Mucosa of gallbladder (tissue), 1 donor: ENCODE data around the gene NAV2. TPM values are rescaled to one million over a fixed set of nuclear protein-coding genes. Genes with fewer than 3 reads are reported as not detected.
A peak's percentile ranks its signal among the peaks of the same experiment; 100 is the strongest.

Source experiments
- DNase-seq: peaks from one replicate; pipeline ENCODE4 v3.0.0-alpha.2; 2020; ENCODE audit warnings: low spot score
- total RNA-seq: library from RNA; stranded (reverse); gene quantifications from one replicate; pipeline ENCODE4 v1.2.1, GENCODE V29; 2021
- donor health status: DM: no; HTN: no; CAD: no.

The NAV2 gene
- total RNA-seq, 1 donor from 2014 or later = 5.3 TPM

DNA sequence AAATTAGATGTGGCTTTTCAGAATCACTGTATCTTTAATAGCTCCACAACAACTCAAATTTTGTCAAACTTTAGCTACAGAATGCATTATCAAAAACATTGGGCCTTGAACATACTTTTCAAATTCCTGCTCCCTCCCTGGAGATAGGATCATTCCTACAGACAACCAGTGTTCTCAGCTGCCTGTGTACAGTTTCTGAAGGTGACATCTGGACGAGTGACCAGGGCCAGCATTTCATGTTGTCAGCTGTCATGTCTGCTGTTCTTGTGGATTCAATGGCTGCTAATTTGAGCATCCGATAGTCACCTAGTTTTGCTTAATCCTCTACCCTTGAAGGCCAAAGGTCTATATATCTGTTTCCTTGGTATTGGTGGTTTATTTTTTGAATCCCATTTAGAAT, 259.5 kb downstream of the NAV2 start:
- DNase-seq = no peak

DNA sequence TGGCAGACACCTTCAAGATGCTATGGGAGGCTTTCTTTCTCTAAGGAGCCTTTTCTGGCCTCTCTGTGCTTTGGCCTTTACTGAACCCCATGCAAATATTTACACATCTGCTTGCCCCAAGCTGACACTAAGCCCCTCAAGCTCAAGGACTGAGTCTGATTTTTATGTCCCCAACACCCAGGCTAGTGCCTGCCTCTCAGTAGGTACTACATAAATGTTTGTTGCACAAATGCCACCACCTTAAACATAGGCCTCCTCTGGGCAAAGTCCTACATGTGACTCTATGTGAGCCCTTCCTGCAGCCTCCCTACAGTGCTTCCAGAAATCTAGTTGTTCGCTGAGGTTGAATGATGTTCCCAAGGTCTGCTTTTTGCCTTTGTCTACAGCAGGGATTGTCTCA, 260.0 kb downstream of the NAV2 start:
- DNase-seq = no peak

DNA sequence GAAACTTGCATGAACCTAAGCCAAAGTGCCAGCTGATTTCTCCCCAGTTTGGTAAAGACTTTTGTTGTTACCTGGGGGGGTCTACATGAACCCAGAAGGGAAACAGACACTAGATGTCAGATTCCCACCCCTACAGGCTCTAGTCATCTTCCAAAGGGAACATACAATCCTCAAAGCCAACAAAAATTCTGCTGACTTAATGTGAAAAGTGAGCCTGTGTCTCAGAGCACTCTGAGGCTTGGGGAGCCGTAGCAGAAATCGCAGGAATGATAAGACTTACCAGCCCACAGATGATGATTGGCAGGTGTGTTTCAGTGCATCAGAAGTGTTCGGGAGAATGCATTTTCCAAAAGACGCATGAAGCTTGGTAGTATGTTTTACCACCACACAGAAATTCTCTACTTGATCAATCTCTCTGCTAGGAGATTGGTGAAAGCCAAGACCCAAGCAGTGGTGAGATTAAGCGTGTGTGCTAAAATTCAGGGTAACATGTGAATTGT, 260.5 kb downstream of the NAV2 start:
- DNase-seq = no peak

DNA sequence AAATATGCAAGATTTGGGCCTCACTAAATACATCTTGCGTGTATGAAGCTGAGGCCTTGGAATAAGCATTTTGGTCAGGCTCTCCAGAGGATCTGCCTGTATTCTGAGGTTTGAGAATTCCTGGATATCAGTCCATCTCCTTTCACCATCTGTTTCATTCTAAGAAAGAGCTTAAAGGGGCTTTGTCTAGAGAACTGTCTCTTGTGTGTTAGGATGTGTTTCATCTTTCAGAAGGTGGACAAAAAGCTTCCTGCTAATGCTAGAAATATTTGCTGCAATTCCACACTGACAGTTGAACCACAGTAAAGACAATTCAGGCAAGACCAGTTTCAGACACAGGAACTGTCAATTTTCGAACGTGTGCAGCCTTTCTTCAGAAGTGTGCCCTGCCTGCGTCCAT, 262.2 kb downstream of the NAV2 start:
- no peak for DNase-seq

DNA sequence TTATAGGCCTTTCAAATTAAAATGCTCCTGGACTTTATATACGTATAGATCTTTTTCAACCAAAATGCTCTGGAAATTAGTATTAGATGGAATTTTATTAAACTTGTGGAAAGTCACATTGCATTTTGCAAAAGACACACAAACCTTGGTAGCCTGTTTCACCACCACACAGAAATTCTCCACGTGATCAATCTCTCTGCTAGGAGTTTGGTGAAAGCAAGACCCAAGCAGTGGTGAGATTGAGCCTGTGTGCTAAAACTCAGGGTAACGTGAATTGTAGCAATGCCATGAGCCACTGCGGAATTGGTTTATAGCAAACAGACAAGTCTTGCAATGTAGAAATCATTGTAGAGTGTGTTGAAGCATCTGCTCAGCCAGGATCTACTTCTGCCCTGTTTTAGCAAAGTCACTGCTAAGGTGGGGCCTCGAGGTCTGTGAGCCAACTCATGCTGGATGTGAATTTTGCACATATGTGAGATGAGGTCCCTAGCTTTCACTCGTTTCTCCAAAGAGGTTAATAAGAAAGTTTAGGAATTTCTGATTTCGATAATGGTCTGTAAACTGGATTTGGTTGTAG, 262.9 kb downstream of the NAV2 start:
- no peak for DNase-seq

DNA sequence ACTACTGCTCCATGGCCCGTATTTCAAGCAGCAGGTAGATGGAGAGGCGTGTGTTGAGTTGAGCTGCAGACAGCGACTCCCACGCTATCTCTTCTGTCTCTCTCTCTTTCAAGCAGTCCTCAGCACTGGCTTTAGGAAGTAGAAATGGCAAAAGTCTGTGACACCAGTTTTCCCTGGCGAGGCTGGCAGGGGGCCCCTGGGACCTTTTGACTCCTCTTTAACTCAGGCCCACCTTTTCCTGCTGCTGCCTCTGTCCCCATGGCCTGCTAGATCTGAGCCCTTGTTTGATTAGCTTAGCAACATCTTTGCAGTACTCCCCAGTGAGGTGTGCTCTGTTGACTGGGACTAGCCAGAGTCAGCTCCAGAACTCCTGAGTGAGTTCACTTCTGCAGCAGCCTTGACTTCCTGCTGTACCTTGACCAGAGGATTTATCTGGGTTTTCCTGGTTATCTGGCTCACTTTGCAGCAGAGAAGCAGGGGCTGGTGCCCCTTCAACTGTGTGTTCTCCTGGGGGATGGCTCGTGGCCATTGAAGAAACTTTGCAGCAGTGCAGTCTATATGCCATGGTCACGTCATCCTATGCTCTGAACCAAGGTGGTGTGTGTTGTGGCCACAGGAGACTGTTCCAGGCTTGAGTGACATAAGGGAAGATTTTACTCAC, 263.8 kb downstream of the NAV2 start:
- DNase-seq = peak; percentile 34

DNA sequence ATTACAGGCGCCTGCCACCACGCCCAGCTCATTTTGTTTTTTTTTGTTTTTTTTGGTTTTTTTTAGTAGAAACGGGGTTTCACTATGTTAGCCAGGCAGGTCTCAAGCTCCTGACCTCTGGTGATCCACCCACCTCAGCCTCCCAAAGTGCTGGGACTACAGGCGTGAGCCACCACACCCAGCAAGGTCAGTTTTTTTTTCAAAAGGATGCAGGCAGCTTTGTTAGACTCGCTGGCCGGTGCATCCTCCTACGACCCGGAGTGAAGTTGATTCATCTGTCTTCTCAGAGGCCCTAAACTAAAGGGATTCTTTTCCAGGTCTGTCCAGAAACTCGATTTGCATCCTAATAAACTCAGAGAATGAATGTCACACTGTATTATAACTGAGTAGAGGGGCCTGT, 265.3 kb downstream of the NAV2 start:
- no peak for DNase-seq

DNA sequence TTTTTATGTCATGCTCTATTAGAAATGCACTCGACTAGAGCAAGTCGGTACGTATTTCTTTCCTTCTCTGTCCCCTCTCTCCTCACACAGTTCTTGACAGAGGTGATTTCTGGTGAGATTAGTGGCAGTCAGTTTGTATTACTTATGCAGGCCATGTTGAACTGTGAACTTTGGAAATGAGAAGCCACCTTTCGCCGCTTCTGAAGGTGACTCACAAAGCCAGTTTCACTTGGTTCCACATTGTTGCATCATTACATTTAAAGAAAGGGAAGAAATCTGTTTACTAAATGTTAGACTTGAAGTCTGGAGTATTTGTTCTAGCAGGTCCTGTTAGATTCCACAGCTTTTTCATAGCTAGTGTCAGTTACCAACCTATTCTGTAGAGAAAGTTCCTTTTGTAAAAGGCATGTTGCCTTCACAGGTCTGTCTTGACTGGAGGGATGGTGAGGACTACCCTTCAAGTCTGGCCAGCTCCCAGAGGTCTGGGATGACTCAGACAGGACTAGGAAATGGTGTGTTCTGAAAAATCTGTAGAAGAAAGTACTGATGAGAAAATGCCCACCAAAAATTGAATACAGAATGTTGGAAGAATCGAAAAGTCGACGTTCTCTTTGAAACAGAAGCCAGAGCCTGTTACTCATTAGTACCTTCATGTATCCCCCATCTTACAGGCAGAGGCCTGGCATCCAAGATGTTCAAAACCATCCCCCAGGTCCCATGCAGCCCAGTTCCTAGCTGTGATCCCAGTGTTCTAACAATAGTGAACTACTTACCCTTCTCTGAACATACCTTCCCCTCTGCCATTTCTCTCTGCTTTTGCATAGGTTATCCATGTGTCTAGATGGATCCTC, 266.3 kb downstream of the NAV2 start:
- no peak for DNase-seq

DNA sequence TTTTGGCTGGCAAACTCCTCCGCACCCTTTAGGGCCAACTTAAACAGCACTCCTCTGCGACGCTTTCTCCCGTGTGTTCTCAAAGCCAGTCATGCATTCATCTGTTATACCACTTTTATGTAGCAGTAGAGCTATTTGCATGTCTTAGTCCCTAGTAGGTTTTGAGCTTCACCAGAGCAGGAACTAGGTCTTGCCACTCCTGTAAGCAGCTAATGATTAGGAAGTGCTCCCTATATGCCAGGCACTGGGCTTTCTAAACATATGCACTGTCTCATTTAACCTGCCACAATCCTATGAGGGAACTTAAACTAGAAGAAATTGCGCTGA, 266.8 kb downstream of the NAV2 start:
- DNase-seq = no peak

DNA sequence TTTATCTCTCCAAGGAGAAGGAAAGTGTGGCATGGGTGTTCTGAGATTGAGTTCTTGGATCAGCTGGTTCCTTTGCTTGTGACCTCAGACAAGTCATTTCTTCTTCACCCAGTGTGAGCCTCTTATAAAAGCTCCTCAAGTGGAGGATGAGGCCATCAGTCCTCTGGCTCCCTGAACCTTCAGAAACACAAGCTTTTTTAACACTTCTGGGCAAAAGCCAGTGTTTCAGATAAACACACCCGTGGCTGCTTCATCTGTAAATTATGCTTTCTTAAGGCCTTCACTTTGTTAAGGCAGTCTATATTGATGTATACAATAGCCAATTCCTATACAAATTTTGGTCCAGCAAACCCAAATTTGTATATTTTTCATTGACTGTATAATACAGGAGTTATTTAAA, 267.8 kb downstream of the NAV2 start:
- DNase-seq = no peak

DNA sequence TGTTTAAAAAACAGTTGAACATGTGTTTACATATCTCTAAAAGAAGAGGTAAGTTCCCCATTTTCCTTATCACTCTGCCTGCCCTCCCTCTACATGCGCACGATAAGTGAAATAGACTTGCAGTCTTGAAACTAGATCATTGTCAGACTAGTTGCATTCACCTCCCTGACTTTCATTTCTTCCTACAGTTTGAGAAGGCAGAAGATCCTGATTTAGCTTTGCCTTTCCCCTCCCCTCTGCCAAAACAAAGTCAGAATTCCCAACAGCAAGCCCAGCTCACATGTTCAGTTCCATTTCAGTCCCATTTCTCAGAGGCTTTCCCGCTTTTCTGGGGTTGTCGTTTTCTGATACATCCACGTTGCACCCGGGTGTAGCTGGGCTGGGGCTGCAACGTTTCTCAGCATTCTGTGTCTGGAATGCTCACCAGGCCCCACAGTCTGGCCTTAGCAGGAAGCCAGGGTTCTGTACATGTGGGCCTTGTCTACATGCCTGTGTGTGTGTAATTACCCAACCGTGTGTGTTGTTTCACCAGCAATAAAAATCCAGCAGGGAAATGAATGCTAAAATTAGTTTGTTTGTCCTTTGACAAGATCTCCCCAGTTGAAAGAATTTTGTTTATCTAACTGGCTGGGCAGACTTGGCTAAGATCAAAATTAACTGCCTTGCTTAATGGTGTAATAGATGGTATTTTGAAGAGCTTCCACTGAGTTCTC, 268.5 kb downstream of the NAV2 start:
- no peak for DNase-seq

DNA sequence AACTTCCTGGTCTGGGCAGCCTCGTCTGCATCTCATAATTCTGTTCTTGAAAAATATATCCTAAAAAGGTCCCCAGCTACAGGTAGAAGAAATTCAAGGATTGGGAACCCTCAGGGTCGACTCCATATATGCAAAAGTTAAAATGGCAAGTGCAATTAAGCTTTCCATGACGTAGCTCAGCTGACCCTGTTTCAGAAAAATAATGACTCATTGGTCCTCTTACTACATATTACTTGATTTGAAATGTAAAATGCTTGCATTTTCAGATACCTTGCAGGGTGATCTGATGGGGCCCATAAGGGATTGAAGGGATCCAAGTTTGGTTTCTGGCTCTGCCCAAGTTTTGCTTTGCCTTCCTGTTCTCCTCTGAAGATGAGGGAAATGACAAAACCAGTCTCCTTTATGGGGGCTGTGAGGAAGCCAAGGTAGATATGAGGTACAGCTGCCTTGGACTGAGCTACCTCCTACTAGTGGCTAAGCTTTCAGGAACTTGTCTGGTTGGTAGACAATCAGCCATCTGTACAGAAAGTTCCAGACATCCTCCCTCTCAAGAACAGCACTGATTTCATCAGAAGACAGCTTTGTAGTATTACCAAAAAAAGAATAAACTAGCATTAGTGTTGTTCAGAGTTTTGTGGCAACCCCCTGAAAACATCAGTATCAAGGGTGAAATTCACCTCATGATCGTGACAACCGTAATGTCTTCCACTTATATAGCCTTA, 270.3 kb downstream of the NAV2 start:
- DNase-seq = no peak

DNA sequence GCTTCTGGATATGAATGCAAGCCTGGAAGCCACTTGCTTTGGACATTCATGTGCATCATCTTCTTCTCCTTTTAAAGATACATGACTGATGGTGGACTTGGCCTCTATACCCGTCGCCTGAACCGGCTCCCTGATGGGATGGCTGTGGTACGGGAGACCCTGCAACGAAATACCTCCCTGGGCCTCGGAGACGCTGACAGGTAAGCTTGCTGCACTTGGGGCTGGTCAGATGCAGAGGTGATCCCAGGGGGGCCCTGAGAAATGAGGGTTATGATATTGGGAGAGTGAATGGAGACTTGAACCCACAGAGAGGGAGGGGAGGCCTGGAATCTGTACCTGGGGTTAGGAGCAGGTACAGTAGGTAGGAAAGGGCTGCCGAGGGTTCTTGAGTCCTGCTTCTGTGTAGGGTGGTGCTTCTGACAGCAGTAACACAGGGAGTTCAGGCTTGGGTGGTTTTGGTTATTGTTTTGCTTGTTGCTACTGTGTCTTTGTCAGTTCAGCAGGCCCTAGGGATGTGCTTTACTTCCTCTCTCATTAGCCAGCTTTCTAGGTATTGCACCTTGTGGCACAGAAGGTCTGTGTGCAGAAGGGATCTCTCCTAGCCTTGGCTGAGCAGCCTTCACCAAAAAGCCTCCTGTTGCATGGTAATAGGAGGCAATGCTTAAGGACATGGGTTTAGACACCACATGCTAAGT, 271.6 kb downstream of the NAV2 start:
- no peak for DNase-seq

DNA sequence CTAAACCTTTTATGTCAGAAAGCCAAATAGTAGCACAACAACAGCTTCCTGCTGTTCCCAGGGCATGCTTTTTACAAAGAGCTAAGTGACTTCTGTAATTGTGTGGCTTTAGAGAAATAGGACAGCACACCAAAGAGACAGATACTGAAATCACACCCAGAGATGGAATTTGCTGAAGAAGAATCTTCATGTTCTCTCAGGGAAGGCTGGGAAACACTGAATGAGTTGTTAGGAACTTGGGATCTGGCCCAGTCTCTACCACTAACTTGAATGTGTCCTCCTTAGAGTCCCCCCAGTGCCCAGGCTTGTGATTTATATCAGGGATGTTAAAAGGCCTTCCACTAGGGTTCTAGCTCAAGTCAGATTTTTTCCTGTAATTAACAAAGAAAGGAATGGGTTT, 272.5 kb downstream of the NAV2 start:
- DNase-seq = no peak

DNA sequence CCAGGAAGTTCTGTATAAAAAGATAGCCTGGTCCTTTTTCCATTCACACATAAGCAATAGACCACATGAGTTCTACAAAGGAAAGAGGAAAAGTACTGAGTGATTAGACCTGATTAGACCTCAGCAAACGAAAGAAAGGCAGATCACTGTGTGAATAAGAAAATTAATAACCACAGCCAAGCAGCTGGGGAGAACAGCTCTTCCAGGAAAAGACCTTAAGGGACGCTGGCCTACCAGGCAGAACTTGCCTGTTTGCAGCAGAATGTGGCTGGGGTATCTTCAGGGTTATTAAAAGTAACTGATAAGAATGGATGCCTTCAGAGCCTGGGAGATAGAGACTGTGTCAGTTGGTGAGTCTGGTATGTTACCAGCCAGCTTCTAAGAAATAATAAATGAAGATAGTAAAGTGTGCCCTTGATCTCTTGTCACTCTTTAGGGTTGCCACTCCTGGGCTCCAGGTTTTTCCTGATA, 274.7 kb downstream of the NAV2 start:
- DNase-seq = no peak

DNA sequence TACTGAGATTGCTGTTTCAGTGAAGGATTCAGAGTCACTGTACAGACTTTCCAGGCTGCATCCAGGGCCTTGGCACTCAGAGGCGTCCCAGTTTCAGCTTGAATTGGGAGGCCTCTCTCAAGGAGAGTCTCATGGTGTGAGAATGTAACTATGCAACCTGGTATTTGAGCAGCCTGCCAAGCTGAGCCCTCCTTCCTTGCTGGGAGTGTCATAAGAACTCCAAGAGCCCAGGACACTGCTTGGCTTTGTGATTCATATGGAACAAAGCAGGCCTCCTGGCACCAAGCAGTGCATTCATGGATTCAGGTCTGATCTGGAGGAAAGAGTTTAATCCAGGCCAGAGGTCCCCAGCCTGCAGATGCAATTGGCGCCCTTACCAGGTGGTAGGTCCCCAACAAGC, 276.0 kb downstream of the NAV2 start:
- peak; percentile 55 for DNase-seq

DNA sequence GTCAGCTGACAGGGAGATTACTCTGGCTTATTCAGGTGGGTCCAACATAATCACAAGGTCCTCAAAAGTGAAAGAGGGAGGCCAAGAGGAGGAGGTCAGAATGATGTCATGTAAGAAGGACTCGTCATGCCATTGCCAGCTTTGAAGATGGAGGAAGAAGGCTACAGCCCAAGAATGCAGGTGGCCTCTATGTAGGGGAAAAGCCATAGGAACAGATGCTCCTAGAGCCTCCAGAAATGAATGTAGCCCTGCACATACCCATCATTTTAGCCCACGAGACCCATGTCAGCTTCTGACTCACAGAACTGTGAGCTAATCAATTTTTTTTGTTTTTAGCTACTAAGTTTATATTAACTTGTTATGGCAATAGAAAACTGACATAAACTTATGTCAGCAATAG, 276.6 kb downstream of the NAV2 start:
- DNase-seq = no peak

DNA sequence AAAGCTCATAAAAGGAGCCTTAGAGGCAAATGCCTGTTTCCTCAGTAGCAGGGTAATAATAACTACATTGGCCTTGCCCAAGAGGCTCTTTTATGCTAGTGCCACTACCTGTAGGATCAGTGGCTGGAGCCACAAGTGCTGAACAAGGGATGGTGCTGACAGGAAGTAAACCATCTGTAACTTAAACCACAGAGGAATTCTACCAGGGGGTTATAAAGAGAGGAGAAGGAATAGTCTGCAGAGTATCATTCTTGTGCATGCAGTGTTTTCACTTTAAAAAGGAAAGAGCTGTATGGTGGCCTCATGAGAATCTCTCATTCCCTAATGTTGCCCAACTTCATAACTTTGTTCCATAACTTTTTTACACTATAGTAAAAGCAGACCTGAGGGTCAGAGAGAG, 279.5 kb downstream of the NAV2 start:
- DNase-seq = no peak

DNA sequence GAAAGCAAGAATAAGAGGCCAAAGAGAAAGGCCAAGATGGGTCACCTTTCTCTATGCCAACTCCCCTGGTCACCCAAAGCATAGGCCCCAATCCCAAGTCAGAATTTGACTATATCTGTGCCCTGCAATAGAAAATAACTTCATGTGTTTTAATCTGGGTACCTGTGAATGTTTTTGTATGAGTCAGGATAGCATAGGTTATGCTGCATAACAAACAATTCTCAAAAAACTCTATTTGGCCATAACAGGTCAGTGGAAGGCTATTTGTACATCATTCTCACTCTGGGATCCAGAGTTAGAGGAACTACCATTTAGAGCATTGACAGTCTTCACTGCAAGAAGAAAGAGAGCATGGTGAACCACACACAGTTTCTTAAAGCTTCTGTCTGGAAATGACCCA, 280.4 kb downstream of the NAV2 start:
- no peak for DNase-seq

DNA sequence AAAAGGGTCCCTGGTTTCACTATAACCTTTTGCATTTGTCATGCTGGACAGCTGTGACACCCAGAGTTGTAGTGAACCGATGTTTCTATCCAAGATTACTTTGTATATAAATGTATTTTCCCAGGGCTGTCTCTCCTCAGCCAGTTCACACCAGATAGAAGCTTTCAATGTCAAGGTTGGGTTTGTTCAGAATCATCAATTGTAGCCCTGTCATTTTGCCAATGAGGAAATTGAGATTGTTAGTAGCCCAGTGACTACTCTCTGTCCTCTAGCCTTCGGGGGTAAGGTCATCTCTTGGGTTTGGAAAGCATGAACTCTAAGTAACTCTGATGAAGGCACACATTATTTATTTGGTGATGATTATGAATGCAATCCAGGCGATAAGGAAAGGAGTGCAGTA, 282.0 kb downstream of the NAV2 start:
- DNase-seq = no peak

DNA sequence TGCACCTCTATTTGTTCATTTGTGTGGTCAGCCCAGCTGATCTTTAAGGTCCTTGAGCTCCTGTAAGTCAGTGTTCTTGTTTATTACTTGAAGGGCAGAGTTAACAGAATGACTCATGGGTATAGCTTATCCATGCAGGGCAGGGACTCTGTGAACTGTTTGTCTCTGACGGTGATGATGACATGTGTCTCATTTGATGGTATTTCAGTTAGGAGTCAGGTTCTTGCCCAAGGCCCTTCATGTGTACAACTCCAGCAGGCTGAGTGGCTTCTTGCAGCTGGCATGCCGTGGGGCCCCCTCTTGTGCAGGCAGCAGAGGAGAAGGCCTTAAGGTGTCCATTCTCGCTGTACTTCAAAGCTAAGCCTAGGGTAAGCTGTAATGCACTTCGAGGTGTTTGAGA, 282.5 kb downstream of the NAV2 start:
- no peak for DNase-seq
